H1 (cell line): ENCODE results near the gene TLNRD1. TPM values are rescaled to one million over a fixed set of nuclear protein-coding genes. Genes with fewer than 3 reads are reported as not detected.

Experiments used
- CTCF ChIA-PET: fragments of 300-600 bp; sonication (Branson Sonifier 250); formaldehyde crosslinking; loops from one replicate; lab custom pipeline; 2021; ENCODE audit not compliant: partially characterized antibody; lab: Charles Lee
- POLR2A ChIA-PET: fragments of 300-600 bp; sonication (Branson Sonifier 250); formaldehyde crosslinking; loops from one replicate; lab custom pipeline; 2021; ENCODE audit warnings: inconsistent platforms; ENCODE audit not compliant: partially characterized antibody; lab: Charles Lee
- DNase-seq, 2 experiments: peaks; one replicate each; pipeline versions ENCODE4 v3.0.0 to v3.0.0-alpha.2; 2010 to 2022; ENCODE audit warnings: low spot score in 2 of 2, low read depth in 1 of 2, mixed read lengths in 1 of 2
- FAIRE-seq: peaks from 2 replicates; lab custom pipeline; 2011; peaks lifted over from hg19 to GRCh38; lab: Jason Lieb, UNC
- H2AFZ ChIP-seq: 2 replicates; pipeline ENCODE4 v1.8.1; 2012; ENCODE audit warnings: low read length, inconsistent platforms
- H2AK5ac ChIP-seq: 2 replicates; pipeline ENCODE4 v1.6.1; 2013; ENCODE audit warnings: low read depth, low read length
- H2BK120ac ChIP-seq: replicated peaks from 2 replicates; pipeline ENCODE3; 2013; ENCODE audit warnings: low read depth, low read length, inconsistent platforms
- H2BK12ac ChIP-seq: 2 replicates; pipeline ENCODE4 v1.6.1; 2013; ENCODE audit warnings: low read depth, low read length
- H2BK15ac ChIP-seq: 2 replicates; pipeline ENCODE4 v1.6.1; 2013; ENCODE audit warnings: low read length
- H2BK20ac ChIP-seq: 2 replicates; pipeline ENCODE4 v1.6.1; 2013; ENCODE audit warnings: low read length
- H2BK5ac ChIP-seq: 2 replicates; pipeline ENCODE4 v1.6.1; 2013; ENCODE audit warnings: low read depth, low read length
- H3K14ac ChIP-seq: 2 replicates; pipeline ENCODE4 v1.6.1; 2013; ENCODE audit warnings: inconsistent platforms; ENCODE audit not compliant: insufficient read length
- H3K18ac ChIP-seq: 2 replicates; pipeline ENCODE4 v1.6.1; 2013; ENCODE audit warnings: low read length; ENCODE audit errors: extremely low read depth
- H3K23ac ChIP-seq: 2 replicates; pipeline ENCODE4 v1.6.1; 2013; ENCODE audit warnings: inconsistent platforms; ENCODE audit not compliant: insufficient read length
- H3K23me2 ChIP-seq: 2 replicates; pipeline ENCODE4 v1.6.1; 2013; ENCODE audit warnings: low read depth, low read length
- H3K27ac ChIP-seq: 2 replicates; pipeline ENCODE4 v1.6.1; 2011; ENCODE audit warnings: low read depth, low read length, inconsistent platforms
- H3K27me3 ChIP-seq, 4 experiments: replicated peaks in 1 of 4; 1 replicate in 1 of 4; 2 replicates in 3 of 4; pipeline versions ENCODE4 v1.6.1 to v1.8.1; 2011 to 2013; ENCODE audit warnings: low read length in 3 of 4, mild to moderate bottlenecking in 3 of 4, inconsistent platforms in 2 of 4, mixed read lengths in 2 of 4, moderate library complexity in 1 of 4; ENCODE audit not compliant: control insufficient read depth in 3 of 4, insufficient read depth in 3 of 4; ENCODE audit errors: extremely low read depth in 1 of 4
- H3K36me3 ChIP-seq, 4 experiments: 2 replicates each; pipeline versions ENCODE4 v1.6.1 to v1.8.1; 2011 to 2013; ENCODE audit warnings: mild to moderate bottlenecking in 4 of 4, low read length in 3 of 4, moderate library complexity in 2 of 4, control low read depth in 1 of 4, inconsistent platforms in 1 of 4; ENCODE audit not compliant: insufficient read depth in 4 of 4, control insufficient read depth in 2 of 4
- H3K4ac ChIP-seq: replicated peaks from 2 replicates; pipeline ENCODE3; 2013; ENCODE audit warnings: low read length, low read depth, mixed read lengths, inconsistent platforms; ENCODE audit not compliant: insufficient read length
- H3K4me1 ChIP-seq, 4 experiments: replicated peaks in 1 of 4; 1 replicate in 1 of 4; 2 replicates in 3 of 4; pipeline versions ENCODE4 v1.6.1 to v1.8.1; 2011 to 2013; ENCODE audit warnings: low read length in 3 of 4, inconsistent platforms in 2 of 4, mixed read lengths in 1 of 4; ENCODE audit not compliant: insufficient read depth in 4 of 4, control insufficient read depth in 3 of 4
- H3K4me2 ChIP-seq, 2 experiments: 2 replicates each; pipeline versions ENCODE4 v1.6.1 to v1.8.1; 2011 to 2013; ENCODE audit warnings: low read depth in 2 of 2, low read length in 2 of 2, control low read depth in 1 of 2, inconsistent platforms in 1 of 2, mild to moderate bottlenecking in 1 of 2; ENCODE audit not compliant: insufficient read depth in 1 of 2
- H3K4me3 ChIP-seq, 4 experiments: fragments of 200-600, 300-600 bp in 1 of 4; sonication (generic), shearing (Covaris generic), sonication (Bioruptor Twin) in 1 of 4; 2 replicates each; pipeline versions ENCODE4 v1.5.1 to v1.8.1; 2011 to 2016; ENCODE audit warnings: low read length in 4 of 4, low read depth in 3 of 4, control low read depth in 2 of 4, inconsistent platforms in 2 of 4, mild to moderate bottlenecking in 2 of 4, mixed read lengths in 1 of 4, moderate library complexity in 1 of 4; ENCODE audit not compliant: insufficient read depth in 2 of 4; ENCODE audit errors: extremely low read depth in 1 of 4
- H3K56ac ChIP-seq: replicated peaks from 2 replicates; pipeline ENCODE3; 2013; ENCODE audit warnings: low read depth, mild to moderate bottlenecking, mixed read lengths, low read length, inconsistent platforms; ENCODE audit not compliant: insufficient read length
- H3K79me1 ChIP-seq: 2 replicates; pipeline ENCODE4 v1.6.1; 2013; ENCODE audit warnings: low read depth, low read length, control low read depth
- H3K79me2 ChIP-seq, 2 experiments: 2 replicates each; pipeline versions ENCODE4 v1.6.1 to v1.8.1; 2012 to 2013; ENCODE audit warnings: low read length in 2 of 2, mild to moderate bottlenecking in 2 of 2, inconsistent platforms in 1 of 2; ENCODE audit not compliant: insufficient read depth in 2 of 2, control insufficient read depth in 1 of 2
- H3K9ac ChIP-seq, 4 experiments: replicated peaks in 1 of 4; 1 replicate in 1 of 4; 2 replicates in 3 of 4; pipeline versions ENCODE4 v1.6.1 to v1.8.1; 2011 to 2013; ENCODE audit warnings: low read depth in 3 of 4, low read length in 3 of 4, control low read depth in 2 of 4, mild to moderate bottlenecking in 2 of 4, moderate library complexity in 2 of 4, inconsistent platforms in 1 of 4; ENCODE audit errors: extremely low read depth in 1 of 4
- H3K9me3 ChIP-seq, 2 experiments: 2 replicates each; pipeline versions ENCODE4 v1.6.1 to v1.8.1; 2012 to 2013; ENCODE audit warnings: mild to moderate bottlenecking in 2 of 2, moderate library complexity in 2 of 2, control low read depth in 1 of 2, inconsistent platforms in 1 of 2, low read depth in 1 of 2, low read length in 1 of 2, mixed read lengths in 1 of 2; ENCODE audit not compliant: insufficient read depth in 2 of 2
- H4K20me1 ChIP-seq, 2 experiments: replicated peaks in 1 of 2; 2 replicates each; pipeline versions ENCODE3 to v1.8.1; 2011 to 2013; ENCODE audit warnings: inconsistent platforms in 2 of 2, low read length in 2 of 2, mild to moderate bottlenecking in 1 of 2; ENCODE audit not compliant: insufficient read depth in 2 of 2, control insufficient read depth in 1 of 2
- H4K5ac ChIP-seq: 2 replicates; pipeline ENCODE4 v1.6.1; 2013; ENCODE audit warnings: low read length, low read depth, mixed read lengths, inconsistent platforms; ENCODE audit not compliant: insufficient read length
- H4K8ac ChIP-seq: 2 replicates; pipeline ENCODE4 v1.8.0; 2013; ENCODE audit warnings: mild to moderate bottlenecking, moderate library complexity, low read length, inconsistent platforms; ENCODE audit not compliant: insufficient read depth; ENCODE audit errors: extremely low read depth
- H4K91ac ChIP-seq: replicated peaks from 2 replicates; pipeline ENCODE3; 2013; ENCODE audit warnings: low read length, mixed read lengths, inconsistent platforms; ENCODE audit not compliant: insufficient read length
- HDAC6 ChIP-seq: IDR thresholded peaks from one replicate; pipeline ENCODE4 v1.7.1; 2012; ENCODE audit warnings: low read depth, mild to moderate bottlenecking, inconsistent platforms, low read length, moderate library complexity
- RFX5 ChIP-seq: IDR thresholded peaks from 2 replicates; pipeline ENCODE4 v1.6.1; 2011; ENCODE audit warnings: low read depth, low read length, improper control_type of control experiment, borderline replicate concordance
- SAP30 ChIP-seq: fragments of 300-600 bp; sonication (generic); IDR thresholded peaks from 2 replicates; pipeline ENCODE4 v1.7.1; 2012; ENCODE audit warnings: low read length, moderate library complexity, mild to moderate bottlenecking, inconsistent platforms; ENCODE audit not compliant: insufficient read depth, insufficient replicate concordance
- SIN3A ChIP-seq, 2 experiments: IDR thresholded peaks in 1 of 2; conservative IDR thresholded peaks in 1 of 2; 2 replicates each; pipeline ENCODE4 v1.6.1; 2011 to 2012; ENCODE audit warnings: low read length in 2 of 2, improper control_type of control experiment in 1 of 2, low read depth in 1 of 2, mild to moderate bottlenecking in 1 of 2
- TEAD4 ChIP-seq: IDR thresholded peaks from 2 replicates; pipeline ENCODE4 v1.6.1; 2012; ENCODE audit warnings: low read depth, low read length, inconsistent platforms, mixed read lengths
- WGBS, 2 experiments: shearing (Covaris generic) in 1 of 2; methylation state at CpG; one replicate each; pipeline versions ENCODE4 v1.1.6 to v1.1.7; 2013 to 2015; ENCODE audit warnings: low lambda C conversion rate in 2 of 2, mixed read lengths in 2 of 2, inconsistent platforms in 1 of 2, low coverage in 1 of 2, missing lambda C conversion rate in 1 of 2; ENCODE audit not compliant: insufficient replicate concordance in 2 of 2, insufficient coverage in 1 of 2, insufficient read length in 1 of 2; ENCODE audit errors: extremely low coverage in 1 of 2, missing lambda C conversion rate in 1 of 2; 5-methylcytosine and 5-hydroxymethylcytosine counted together
- polyA plus RNA-seq, 7 experiments: library from polyadenylated mRNA; depleted of rRNA in 3 of 7; stranded (reverse) in 5 of 7; unstranded in 2 of 7; fragments of >200 nt in 5 of 7; fragments of 200-250 nt in 2 of 7; gene quantifications; 1 replicate in 5 of 7; 2 replicates in 1 of 7; 4 replicates in 1 of 7; pipeline versions ENCODE4 v1.2.1 to v1.2.3, GENCODE V29; 2011 to 2013; ENCODE audit warnings: missing spikeins in 2 of 7, mixed read lengths in 2 of 7
- total RNA-seq: library from RNA; stranded (reverse); fragmentation: NEBNext Ultra II Directional; extraction: Animal tissue kit (Norgen Biotek cat#: 25700); gene quantifications from 2 replicates; pipeline ENCODE4 v1.2.1, GENCODE V29; 2021

The TLNRD1 gene
- total and polyA plus RNA-seq, 2 of the 8 experiments (the other 6 are each of a cell fraction or from before 2014, with no cell fraction given): 12.2 to 20.5 TPM

DNA sequence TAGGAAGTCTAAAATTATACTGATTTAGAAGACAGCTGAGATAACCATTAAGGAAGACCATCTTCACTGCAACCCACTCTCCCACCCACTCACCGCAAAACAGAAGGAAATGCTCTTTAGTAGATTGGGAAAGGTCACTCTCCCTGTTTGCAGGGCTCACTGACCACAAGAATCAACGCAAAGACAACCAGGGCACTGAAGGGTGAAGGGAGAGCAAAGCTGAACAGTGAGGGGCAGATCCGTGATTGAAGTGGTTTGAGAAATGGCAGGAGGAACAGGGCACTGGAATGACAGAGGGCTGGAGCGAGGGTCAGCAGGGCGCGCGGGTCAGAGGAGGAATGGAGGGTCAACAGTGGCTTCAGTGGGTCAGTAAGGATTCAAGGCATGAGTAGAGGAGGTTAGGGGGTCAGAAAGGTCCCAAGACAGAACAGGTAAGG lies 11.6 kb upstream of the TLNRD1 start:
- ChIA-PET POLR2A (interaction anchor here (0.7 to 2.9 kb wide), 5 partner anchors 9 to 21 kb away, joined by 3 to 10 read pairs (median 7); no protein-coding TSS in a partner anchor), CTCF (interaction anchor here (1.7 to 4.3 kb wide), 2 partner anchors 12 to 277 kb away, joined by 5 to 21 read pairs; no protein-coding TSS in a partner anchor)
- no peaks in the 10 kb centered on the region for H3K27me3 ChIP-seq
- peaks cover 0 to 8% (median 2%) of the 10 kb centered on the region in 4 experiments; a peak in 3 of 7 replicates for H3K4me1 ChIP-seq
- peak overlapping the region; percentile 95 to 100 for H3K4me2 ChIP-seq
- H3K9ac ChIP-seq: peak overlapping the region; percentile 93 to 99 (median 96)
- no peak overlapping the region; the same call in 1 of the 2 replicates for H2BK12ac ChIP-seq
- peak overlapping the region; percentile 79; the same call in 1 of the 2 replicates for H4K8ac ChIP-seq
- peak overlapping the region; percentile 80 for H3K56ac ChIP-seq
- no peak overlapping the region for H2BK20ac ChIP-seq
- H3K14ac ChIP-seq: no peak overlapping the region
- no peaks in the 10 kb centered on the region; a peak in 2 of 8 replicates for H3K36me3 ChIP-seq
- peaks cover 25 to 53% of the 10 kb centered on the region in 2 experiments for H3K79me2 ChIP-seq
- H4K20me1 ChIP-seq: peaks cover 4 to 7% of the 10 kb centered on the region in 2 experiments
- TF ChIP-seq HDAC6: no peak
- TF ChIP-seq TEAD4: no peak
- peak in 1 of 2 experiments; percentile 26; a peak in 1 of 4 replicates for TF ChIP-seq SIN3A (conservative IDR thresholded peaks at IDR 0.05 in 1 of 2, IDR thresholded peaks at IDR 0.05 in 1 of 2; ENCODE audit: low read depth in 1 of 2, low read length in 2 of 2)
- peak; percentile 66 for TF ChIP-seq SAP30
- TF ChIP-seq RFX5: no peak
- no peaks in the 10 kb centered on the region for H3K9me3 ChIP-seq
- peaks cover 10% of the 10 kb centered on the region for H3K79me1 ChIP-seq
- peak overlapping the region; percentile 37 for H4K5ac ChIP-seq
- peak overlapping the region; percentile 97 for H2AFZ ChIP-seq
- H2BK120ac ChIP-seq: no peak overlapping the region
- H3K18ac ChIP-seq: peak overlapping the region; percentile 3; the same call in 1 of the 2 replicates
- H3K27ac ChIP-seq: peak overlapping the region; percentile 98
- H3K23ac ChIP-seq: no peak overlapping the region
- no peak overlapping the region for H3K4ac ChIP-seq
- peak overlapping the region; percentile 74 to 100 (median 94) for H3K4me3 ChIP-seq
- no peak for FAIRE-seq
- DNase-seq: no peak
- 0% methylated on average over 7 of the region's 7 CpGs; no CpG with 5 or more reads in 1 of the 2 experiments for WGBS, 2 experiments
- no peak overlapping the region for H2AK5ac ChIP-seq
- peak overlapping the region; percentile 95 for H2BK5ac ChIP-seq
- H4K91ac ChIP-seq: peak overlapping the region; percentile 45
- peaks cover 4% of the 10 kb centered on the region for H3K23me2 ChIP-seq
- H2BK15ac ChIP-seq: no peak overlapping the region
